Measurements from ENCODE around the gene ING5.

DNA sequence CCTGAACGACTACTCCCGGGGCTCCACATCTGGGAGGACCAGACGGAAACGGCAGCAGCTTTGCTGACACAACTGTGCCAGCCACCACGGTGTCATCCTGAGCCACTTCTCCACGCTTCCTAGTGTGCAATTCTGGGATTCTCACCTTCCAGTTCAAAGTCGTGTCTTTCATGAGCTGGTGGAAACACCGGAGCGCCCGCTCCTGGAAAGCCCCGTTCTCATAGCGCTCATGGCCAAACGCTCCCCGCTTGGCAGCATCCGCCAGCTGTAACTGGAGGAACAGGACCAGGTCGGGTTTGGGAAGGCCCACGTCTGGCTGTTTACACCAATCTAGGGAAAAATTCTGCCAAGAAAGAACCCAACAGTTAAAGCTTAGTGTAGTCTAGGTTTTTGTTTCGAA, 23.5 kb upstream of the ING5 start:
- TF ChIP-seq, protein P1, sequence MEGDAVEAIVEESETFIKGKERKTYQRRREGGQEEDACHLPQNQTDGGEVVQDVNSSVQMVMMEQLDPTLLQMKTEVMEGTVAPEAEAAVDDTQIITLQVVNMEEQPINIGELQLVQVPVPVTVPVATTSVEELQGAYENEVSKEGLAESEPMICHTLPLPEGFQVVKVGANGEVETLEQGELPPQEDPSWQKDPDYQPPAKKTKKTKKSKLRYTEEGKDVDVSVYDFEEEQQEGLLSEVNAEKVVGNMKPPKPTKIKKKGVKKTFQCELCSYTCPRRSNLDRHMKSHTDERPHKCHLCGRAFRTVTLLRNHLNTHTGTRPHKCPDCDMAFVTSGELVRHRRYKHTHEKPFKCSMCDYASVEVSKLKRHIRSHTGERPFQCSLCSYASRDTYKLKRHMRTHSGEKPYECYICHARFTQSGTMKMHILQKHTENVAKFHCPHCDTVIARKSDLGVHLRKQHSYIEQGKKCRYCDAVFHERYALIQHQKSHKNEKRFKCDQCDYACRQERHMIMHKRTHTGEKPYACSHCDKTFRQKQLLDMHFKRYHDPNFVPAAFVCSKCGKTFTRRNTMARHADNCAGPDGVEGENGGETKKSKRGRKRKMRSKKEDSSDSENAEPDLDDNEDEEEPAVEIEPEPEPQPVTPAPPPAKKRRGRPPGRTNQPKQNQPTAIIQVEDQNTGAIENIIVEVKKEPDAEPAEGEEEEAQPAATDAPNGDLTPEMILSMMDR (IDR thresholded peaks at IDR 0.05; ENCODE audit: borderline replicate concordance, extremely low read depth, low read length, poor library complexity, severe bottlenecking) = no peak
- TF ChIP-seq EZH2 (IDR thresholded peaks at IDR 0.05; ENCODE audit: borderline replicate concordance, low read depth, low read length, severe bottlenecking) = no peak
